AG08395 (cell line): Measurements from ENCODE around the gene KRT81.
A peak's percentile ranks its signal among the peaks of the same experiment; 100 is the strongest.
"Not testable (repeated sequence)": the region's sequence is repeated elsewhere in the genome, so short reads cannot be mapped to it uniquely, and the experiment has no call there.

Experiments
- DNase-seq: peaks from one replicate; pipeline ENCODE4 v3.0.0; 2012; ENCODE audit warnings: mixed read lengths, low spot score

KRT81 gene

GRCh38 chr12:52317468-52318052, 26.2 kb upstream of the KRT81 start:
- DNase-seq = no peak

GRCh38 chr12:52316701-52317100, 25.4 kb upstream of the KRT81 start:
- no peak for DNase-seq

- no peak for DNase-seq
These were observed 25.0 kb upstream of the KRT81 start for GRCh38 chr12:52316290-52316689.

- not testable (repeated sequence) for DNase-seq
These were observed 24.4 kb upstream of the KRT81 start for GRCh38 chr12:52315721-52316120.

GRCh38 chr12:52314511-52314910, 23.2 kb upstream of the KRT81 start:
- DNase-seq = no peak

- no peak for DNase-seq
These were observed 22.6 kb upstream of the KRT81 start for GRCh38 chr12:52313926-52314325.

- no peak for DNase-seq
These were observed 22.1 kb upstream of the KRT81 start for GRCh38 chr12:52313461-52313860.

GRCh38 chr12:52312086-52312485, 20.8 kb upstream of the KRT81 start:
- DNase-seq = no peak

- DNase-seq = peak; percentile 27
These were observed 19.9 kb upstream of the KRT81 start for GRCh38 chr12:52311285-52311648.

- peak; percentile 41 for DNase-seq
These were observed 19.4 kb upstream of the KRT81 start for GRCh38 chr12:52310622-52311284.

GRCh38 chr12:52308806-52309425, 17.6 kb upstream of the KRT81 start:
- no peak for DNase-seq

GRCh38 chr12:52307836-52308805, 16.8 kb upstream of the KRT81 start:
- DNase-seq = peak; percentile 71

GRCh38 chr12:52306731-52307130, 15.4 kb upstream of the KRT81 start:
- DNase-seq = no peak

GRCh38 chr12:52305921-52306705, 14.8 kb upstream of the KRT81 start:
- DNase-seq = no peak

GRCh38 chr12:52304941-52305411, 13.6 kb upstream of the KRT81 start:
- DNase-seq = not testable (repeated sequence)

- not testable (repeated sequence) for DNase-seq
These were observed 11.0 kb upstream of the KRT81 start for GRCh38 chr12:52302242-52302914.

GRCh38 chr12:52301721-52302120, 10.4 kb upstream of the KRT81 start:
- DNase-seq = not testable (repeated sequence)

- DNase-seq = no peak
These were observed 9.7 kb upstream of the KRT81 start for GRCh38 chr12:52300796-52301691.

- no peak for DNase-seq
These were observed 7.4 kb upstream of the KRT81 start for GRCh38 chr12:52298677-52299190.
